ENCODE results near the gene PIGT.
A peak's percentile ranks its signal among the peaks of the same experiment; 100 is the strongest.

The PIGT gene

GRCh38 chr20:45415822-45416637 is at the start of gene PIGT:
Gene PIGT, plus strand, starts transcription at chr20:45416141. Its CDS starts 16 bp downstream, at chr20:45416157.
- DNase-seq: peak; percentile 45

GRCh38 chr20:45366192-45366591 is 49.7 kb upstream of the PIGT start:
- DNase-seq: no peak

GRCh38 chr20:45366631-45367030 is 49.3 kb upstream of the PIGT start:
- no peak for DNase-seq

- no peak for DNase-seq
Measured at GRCh38 chr20:45367126-45367525, 48.8 kb upstream of the PIGT start.

- DNase-seq: no peak
Measured at GRCh38 chr20:45368221-45368980, 47.5 kb upstream of the PIGT start.

- no peak for DNase-seq
Measured at GRCh38 chr20:45370571-45371160, 45.3 kb upstream of the PIGT start.

- DNase-seq: no peak
Measured at GRCh38 chr20:45372241-45372640, 43.7 kb upstream of the PIGT start.

GRCh38 chr20:45372646-45373352 is 43.1 kb upstream of the PIGT start:
- no peak for DNase-seq

- DNase-seq: no peak
Measured at GRCh38 chr20:45373353-45374100, 42.4 kb upstream of the PIGT start.

GRCh38 chr20:45374101-45374467 is 41.9 kb upstream of the PIGT start:
- DNase-seq: no peak

- DNase-seq: no peak
Measured at GRCh38 chr20:45374966-45375365, 41.0 kb upstream of the PIGT start.

- peak; percentile 49 for DNase-seq
Measured at GRCh38 chr20:45377269-45377668, 38.7 kb upstream of the PIGT start.

GRCh38 chr20:45378191-45378590 is 37.8 kb upstream of the PIGT start, which contains the start of gene TP53TG5:
Gene TP53TG5, minus strand, starts transcription at chr20:45378325. Its CDS starts 89 bp downstream, at chr20:45378236.
- DNase-seq: no peak

GRCh38 chr20:45387274-45387673 is 28.7 kb upstream of the PIGT start:
- DNase-seq: no peak

- no peak for DNase-seq
Measured at GRCh38 chr20:45390931-45391330, 25.0 kb upstream of the PIGT start.

- no peak for DNase-seq
Measured at GRCh38 chr20:45391559-45391958, 24.4 kb upstream of the PIGT start.

GRCh38 chr20:45392733-45393132 is 23.2 kb upstream of the PIGT start:
- DNase-seq: no peak

- no peak for DNase-seq
Measured at GRCh38 chr20:45394221-45395113, 21.5 kb upstream of the PIGT start.

GRCh38 chr20:45395114-45395415 is 20.9 kb upstream of the PIGT start:
- DNase-seq: no peak

- DNase-seq: no peak
Measured at GRCh38 chr20:45399018-45399417, 16.9 kb upstream of the PIGT start.

- no peak for DNase-seq
Measured at GRCh38 chr20:45400346-45401031, 15.5 kb upstream of the PIGT start.

Measured in DMS79 treated with DMSO at 0.1 percent for 48 hours (cell line).